ENCODE results near the gene DISP1.

Gene DISP1

GRCh38 chr1:222801067-222801466, 13.8 kb upstream of the DISP1 start:
- Histone ChIP-seq H3K9ac (ENCODE audit: low read length) (no peak overlapping the region), H3K36me3 (replicated peaks; ENCODE audit: insufficient read depth, low read length) (no peaks in the 10 kb centered on the region), H3K9me3 (replicated peaks; ENCODE audit: insufficient read depth, low read length) (no peaks in the 10 kb centered on the region), H3K27ac (ENCODE audit: low read length) (no peak overlapping the region), H3K4me2 (ENCODE audit: low read depth, low read length) (no peak overlapping the region), H3F3A (ENCODE audit: insufficient read depth, low read length) (no peaks in the 10 kb centered on the region), H4K20me1 (ENCODE audit: insufficient read depth, low read length) (no peaks in the 10 kb centered on the region), H3K9me2 (replicated peaks; ENCODE audit: insufficient read depth, low read length) (no peaks in the 10 kb centered on the region), H3K4me1 (ENCODE audit: low read length) (no peaks in the 10 kb centered on the region), H2AFZ (ENCODE audit: low read length) (no peak overlapping the region), H3K4me3 (ENCODE audit: low read length) (no peak overlapping the region), H3K27me3 (replicated peaks; ENCODE audit: insufficient read depth, low read length) (no peaks in the 10 kb centered on the region), H3K79me2 (ENCODE audit: low read length) (no peaks in the 10 kb centered on the region)
- no peak for DNase-seq
- TF ChIP-seq EZH2 (optimal IDR thresholded peaks at IDR 0.05; ENCODE audit: low read depth, low read length): no peak
- no peak for TF ChIP-seq CTCF (IDR thresholded peaks at IDR 0.05; ENCODE audit: low read length)
- no peak for TF ChIP-seq EZH2phosphoT487 (IDR thresholded peaks at IDR 0.05; ENCODE audit: low read length)

DNA sequence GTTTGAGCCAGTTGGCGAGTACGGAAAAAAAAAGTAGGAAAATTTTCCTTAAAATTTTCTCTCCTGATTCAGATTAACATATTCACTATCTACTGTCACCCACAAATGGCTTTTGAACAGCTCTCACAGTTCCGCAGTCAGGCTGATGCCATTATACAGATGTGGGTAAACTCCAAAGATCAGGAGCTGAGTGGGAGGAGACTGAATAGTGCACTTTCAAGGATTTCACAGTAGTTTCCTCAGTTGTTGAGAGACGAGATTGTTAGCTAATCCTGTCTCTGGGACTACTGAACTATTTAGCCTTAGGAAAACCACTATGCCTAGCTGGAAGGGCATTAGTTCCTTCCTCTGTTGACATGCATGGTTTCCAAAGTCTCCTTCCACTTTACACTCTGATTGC, 3.2 kb upstream of the DISP1 start:
- H3K4me1 ChIP-seq (ENCODE audit: low read length): peaks cover 9% of the 10 kb centered on the region; the same call in 1 of the 2 replicates
- TF ChIP-seq EZH2phosphoT487 (IDR thresholded peaks at IDR 0.05; ENCODE audit: low read length): no peak
- no peak for TF ChIP-seq CTCF (IDR thresholded peaks at IDR 0.05; ENCODE audit: low read length)
- no peak for TF ChIP-seq EZH2 (optimal IDR thresholded peaks at IDR 0.05; ENCODE audit: low read depth, low read length)
- H3F3A ChIP-seq (ENCODE audit: insufficient read depth, low read length): peaks cover 15% of the 10 kb centered on the region
- H2AFZ ChIP-seq (ENCODE audit: low read length): no peak overlapping the region
- no peak overlapping the region for H3K9ac ChIP-seq (ENCODE audit: low read length)
- H3K36me3 ChIP-seq (replicated peaks; ENCODE audit: insufficient read depth, low read length): no peaks in the 10 kb centered on the region
- H3K27me3 ChIP-seq (replicated peaks; ENCODE audit: insufficient read depth, low read length): no peaks in the 10 kb centered on the region
- no peaks in the 10 kb centered on the region for H3K9me3 ChIP-seq (replicated peaks; ENCODE audit: insufficient read depth, low read length)
- no peaks in the 10 kb centered on the region for H3K9me2 ChIP-seq (replicated peaks; ENCODE audit: insufficient read depth, low read length)
- H3K79me2 ChIP-seq (ENCODE audit: low read length): no peaks in the 10 kb centered on the region
- no peak overlapping the region for H3K4me3 ChIP-seq (ENCODE audit: low read length)
- DNase-seq: no peak
- no peak overlapping the region for H3K4me2 ChIP-seq (ENCODE audit: low read depth, low read length)
- no peaks in the 10 kb centered on the region for H4K20me1 ChIP-seq (ENCODE audit: insufficient read depth, low read length)
- H3K27ac ChIP-seq (ENCODE audit: low read length): no peak overlapping the region

DNA sequence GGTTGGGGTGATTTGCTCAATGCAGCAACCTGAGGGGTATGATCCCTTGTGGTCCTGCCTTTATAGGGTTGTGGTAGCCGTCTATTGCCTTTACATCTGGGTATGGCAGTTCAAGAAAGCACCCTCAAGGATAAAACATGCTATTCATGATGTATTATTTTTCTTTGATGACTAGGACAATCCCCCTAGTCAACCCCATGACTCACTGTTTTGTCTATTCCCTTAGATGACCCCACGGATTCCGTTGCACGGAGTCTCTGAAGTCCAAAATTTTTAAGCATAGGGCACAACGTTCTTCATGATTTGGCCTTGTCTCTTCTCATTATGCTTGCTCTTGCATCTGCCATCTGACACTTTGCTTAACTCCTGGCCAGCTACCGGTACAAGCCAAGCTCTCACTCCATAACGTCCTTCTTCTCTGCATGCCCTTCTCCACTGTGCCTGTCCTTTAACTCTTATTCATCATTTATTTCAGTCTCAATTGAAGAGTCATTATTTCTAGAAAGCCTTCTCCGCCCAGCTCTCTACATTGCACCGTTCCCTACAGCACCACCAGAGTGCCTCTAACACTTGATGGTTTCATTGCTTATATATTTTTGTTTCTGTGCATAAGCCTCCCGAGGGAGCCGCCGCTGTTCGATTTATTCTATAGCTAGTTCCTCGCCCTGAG, 838 bp upstream of the DISP1 start:
- Histone ChIP-seq H3K4me1 (ENCODE audit: low read length) (peaks cover 9% of the 10 kb centered on the region; the same call in 1 of the 2 replicates), H3K9me3 (replicated peaks; ENCODE audit: insufficient read depth, low read length) (no peaks in the 10 kb centered on the region), H3K79me2 (ENCODE audit: low read length) (0 out of 2 replicates have a peak, but pooled peaks cover 5% of the 10 kb centered on the region), H3K4me2 (ENCODE audit: low read depth, low read length) (peak overlapping the region; percentile 77), H2AFZ (ENCODE audit: low read length) (peak overlapping the region; percentile 99), H3K9ac (ENCODE audit: low read length) (no peak overlapping the region), H4K20me1 (ENCODE audit: insufficient read depth, low read length) (no peaks in the 10 kb centered on the region), H3K36me3 (replicated peaks; ENCODE audit: insufficient read depth, low read length) (no peaks in the 10 kb centered on the region), H3K9me2 (replicated peaks; ENCODE audit: insufficient read depth, low read length) (no peaks in the 10 kb centered on the region), H3K4me3 (ENCODE audit: low read length) (peak overlapping the region; percentile 86), H3K27ac (ENCODE audit: low read length) (no peak overlapping the region), H3K27me3 (replicated peaks; ENCODE audit: insufficient read depth, low read length) (no peaks in the 10 kb centered on the region), H3F3A (ENCODE audit: insufficient read depth, low read length) (peaks cover 15% of the 10 kb centered on the region)
- DNase-seq: no peak
- TF ChIP-seq EZH2 (optimal IDR thresholded peaks at IDR 0.05; ENCODE audit: low read depth, low read length) (no peak), EZH2phosphoT487 (IDR thresholded peaks at IDR 0.05; ENCODE audit: low read length) (no peak), CTCF (IDR thresholded peaks at IDR 0.05; ENCODE audit: low read length) (no peak)

Measured in MM.1S (cell line).